ENCODE data around the gene PDZD2. TPM values are rescaled to one million over a fixed set of nuclear protein-coding genes. Genes with fewer than 3 reads are reported as not detected.

The PDZD2 gene
- total RNA-seq, 2 experiments from 2014 or later, result 0.05 to 0.25 TPM

DNA sequence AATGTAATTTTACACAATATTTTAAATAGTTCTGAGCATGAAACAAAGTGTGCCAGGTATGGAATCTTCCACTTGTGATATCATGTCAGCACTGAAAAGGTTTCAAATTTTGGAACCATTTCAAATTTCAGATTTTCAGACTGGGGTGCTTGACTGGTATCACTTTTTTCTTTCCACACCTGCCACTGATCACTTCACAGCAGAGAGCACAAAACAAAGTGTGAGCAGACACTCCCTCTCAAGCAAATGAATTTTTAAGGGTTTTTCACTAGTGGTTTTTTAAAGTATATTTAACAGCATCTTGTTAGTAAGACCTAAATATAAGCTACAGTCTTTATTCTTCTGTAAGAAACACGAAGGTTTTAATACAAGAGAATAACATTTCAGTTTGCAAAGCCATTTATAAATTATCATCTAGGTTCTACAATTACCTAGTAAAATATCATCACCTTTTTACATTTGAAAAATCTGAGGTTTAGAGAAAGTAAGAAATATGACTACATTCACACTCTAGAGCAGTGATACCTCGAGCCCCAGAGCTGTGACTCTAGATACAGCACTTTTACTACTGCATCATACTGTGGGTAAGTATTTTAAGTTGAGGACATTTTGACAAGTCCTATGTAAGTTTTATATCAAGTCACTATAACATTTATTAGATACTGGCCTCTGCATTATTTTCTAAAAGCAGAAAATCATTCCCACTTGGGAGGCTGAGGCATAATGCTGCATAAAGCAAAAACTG lies 520.6 kb downstream of the PDZD2 start:
- Mint-ChIP-seq H3K27me3 (ENCODE audit: low read depth) (no peaks in the 10 kb centered on the region), H3K4me1 (ENCODE audit: low read depth) (peaks cover 34% of the 10 kb centered on the region), H3K27ac (no peak overlapping the region), H3K4me3 (no peak overlapping the region), H3K9me3 (no peaks in the 10 kb centered on the region), H3K36me3 (ENCODE audit: low read depth) (peaks cover 22% of the 10 kb centered on the region)
- intact Hi-C loops (cut with micrococcal nuclease), result no loop called here
- DNase-seq, result no peak
- CTCF ChIA-PET, result interaction anchor here (0.8 to 1.1 kb wide), 2 partner anchors 9 to 17 kb away, joined by 3 to 4 read pairs; no protein-coding TSS in a partner anchor

- Mint-ChIP-seq H3K4me3 (no peak overlapping the region), H3K9me3 (no peaks in the 10 kb centered on the region), H3K27ac (no peak overlapping the region), H3K27me3 (ENCODE audit: low read depth) (no peaks in the 10 kb centered on the region), H3K4me1 (ENCODE audit: low read depth) (peaks cover 35% of the 10 kb centered on the region), H3K36me3 (ENCODE audit: low read depth) (peaks cover 23% of the 10 kb centered on the region)
- DNase-seq, result no peak
- CTCF ChIA-PET, result interaction anchor here (0.8 to 1.1 kb wide), 2 partner anchors 8 to 16 kb away, joined by 3 to 4 read pairs; no protein-coding TSS in a partner anchor
- intact Hi-C loops (cut with micrococcal nuclease), result no loop called here
Observed at GRCh38 chr5:32160228-32160627, 521.3 kb downstream of the PDZD2 start.

Small RNA genes lying within 50 kb of the gene (microRNA-seq; reads per million reads assigned to microRNA genes)
- not detected for gene MIR4279 (ENCODE audit: borderline microRNAs expressed, borderline replicate concordance)

Other genes with a start within 250 kb of the PDZD2 start
- gene DROSHA, start 107.0 kb upstream of the PDZD2 start, total RNA-seq, result 10 to 100 TPM; 60.7 to 60.9 TPM
- gene C5orf22, start 106.8 kb upstream of the PDZD2 start, total RNA-seq, result 10 to 100 TPM; 23.7 to 25.5 TPM